Measurements from ENCODE around the gene COX19. TPM values are rescaled to one million over a fixed set of nuclear protein-coding genes. Genes with fewer than 3 reads are reported as not detected.

COX19 gene
- total and polyA plus RNA-seq, 7 donors: 5.1 to 12.7 (median 9.2) TPM

DNA sequence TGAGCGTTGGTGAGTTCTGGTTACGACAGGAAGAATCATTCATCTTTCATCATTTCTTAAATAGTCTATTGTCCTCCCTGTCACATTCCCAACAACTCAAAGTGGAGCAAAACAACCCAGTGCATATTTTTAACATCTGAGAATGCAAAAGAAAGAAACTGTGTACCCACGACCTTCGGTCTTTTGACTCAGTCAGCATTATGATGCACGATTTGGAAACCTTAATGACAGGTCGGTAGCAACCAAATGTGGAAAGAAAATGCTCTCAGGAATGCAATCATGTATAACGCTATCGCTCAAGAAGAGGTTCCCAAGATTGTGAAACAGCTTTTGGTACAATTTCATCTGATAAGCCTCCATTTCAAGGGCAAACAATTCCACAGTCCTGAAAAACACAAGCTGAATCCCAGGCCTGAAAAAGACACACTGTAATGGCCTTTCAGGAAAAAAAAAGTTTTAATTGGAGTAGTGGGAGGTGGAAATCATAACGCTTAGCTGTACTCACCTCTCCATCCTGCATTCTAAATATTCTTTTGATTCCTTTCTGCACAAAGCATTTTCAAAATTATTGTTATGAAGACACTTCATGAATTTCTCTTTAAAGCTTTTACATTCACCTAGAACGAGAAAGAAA is 2.6 kb downstream of the COX19 start:
- Histone ChIP-seq H3K9me3 (no peaks in the 10 kb centered on the region), H3K36me3 (peaks cover 17 to 52% (median 25%) of the 10 kb centered on the region in 4 donors), H3K4me1 (peaks cover 0 to 29% (median 28%) of the 10 kb centered on the region in 4 donors), H3K27me3 (no peaks in the 10 kb centered on the region), H3K27ac (no peak overlapping the region), H3K4me3 (no peak overlapping the region)
- no peak for DNase-seq
- intact Hi-C loops (cut with DNase I): no loop called here
- TF ChIP-seq, protein P1, sequence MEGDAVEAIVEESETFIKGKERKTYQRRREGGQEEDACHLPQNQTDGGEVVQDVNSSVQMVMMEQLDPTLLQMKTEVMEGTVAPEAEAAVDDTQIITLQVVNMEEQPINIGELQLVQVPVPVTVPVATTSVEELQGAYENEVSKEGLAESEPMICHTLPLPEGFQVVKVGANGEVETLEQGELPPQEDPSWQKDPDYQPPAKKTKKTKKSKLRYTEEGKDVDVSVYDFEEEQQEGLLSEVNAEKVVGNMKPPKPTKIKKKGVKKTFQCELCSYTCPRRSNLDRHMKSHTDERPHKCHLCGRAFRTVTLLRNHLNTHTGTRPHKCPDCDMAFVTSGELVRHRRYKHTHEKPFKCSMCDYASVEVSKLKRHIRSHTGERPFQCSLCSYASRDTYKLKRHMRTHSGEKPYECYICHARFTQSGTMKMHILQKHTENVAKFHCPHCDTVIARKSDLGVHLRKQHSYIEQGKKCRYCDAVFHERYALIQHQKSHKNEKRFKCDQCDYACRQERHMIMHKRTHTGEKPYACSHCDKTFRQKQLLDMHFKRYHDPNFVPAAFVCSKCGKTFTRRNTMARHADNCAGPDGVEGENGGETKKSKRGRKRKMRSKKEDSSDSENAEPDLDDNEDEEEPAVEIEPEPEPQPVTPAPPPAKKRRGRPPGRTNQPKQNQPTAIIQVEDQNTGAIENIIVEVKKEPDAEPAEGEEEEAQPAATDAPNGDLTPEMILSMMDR (IDR thresholded peaks at IDR 0.05): no peak
- TF ChIP-seq EP300 (IDR thresholded peaks at IDR 0.05): no peak
- whole genome bisulfite sequencing, 2 donors: 66 to 80% methylated on average over 10 of the region's 10 CpGs

DNA sequence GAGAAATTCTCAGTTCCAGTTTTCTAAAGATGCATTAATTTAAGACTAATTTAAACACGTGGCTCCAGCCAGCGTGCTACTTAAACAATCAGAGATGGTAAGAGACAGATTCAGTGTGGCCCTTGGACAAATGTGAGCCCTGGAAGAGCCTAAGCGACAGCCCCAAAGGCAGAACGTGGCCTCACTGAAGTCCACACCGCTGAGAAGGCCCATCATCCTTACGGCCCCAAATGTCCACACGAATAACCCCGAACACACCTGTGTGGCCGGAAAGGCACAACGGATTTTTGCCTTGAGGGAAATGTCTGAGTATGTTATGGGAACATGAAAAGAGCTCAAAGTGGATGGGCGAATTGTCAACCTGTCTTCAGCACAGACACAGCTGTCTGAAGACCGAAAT is 3.2 kb downstream of the COX19 start:
- no peaks in the 10 kb centered on the region for H3K9me3 ChIP-seq
- intact Hi-C loops (cut with DNase I): no loop called here
- H3K27me3 ChIP-seq: no peaks in the 10 kb centered on the region
- peaks cover 17 to 59% (median 30%) of the 10 kb centered on the region in 4 donors for H3K36me3 ChIP-seq
- H3K4me1 ChIP-seq: peaks cover 0 to 29% (median 28%) of the 10 kb centered on the region in 4 donors
- TF ChIP-seq POLR2AphosphoS5 (IDR thresholded peaks at IDR 0.05): no peak
- H3K27ac ChIP-seq: no peak overlapping the region
- DNase-seq: no peak
- H3K4me3 ChIP-seq: no peak overlapping the region
- 87 to 93% methylated on average over 12 of the region's 12 CpGs for WGBS, 2 donors

DNA sequence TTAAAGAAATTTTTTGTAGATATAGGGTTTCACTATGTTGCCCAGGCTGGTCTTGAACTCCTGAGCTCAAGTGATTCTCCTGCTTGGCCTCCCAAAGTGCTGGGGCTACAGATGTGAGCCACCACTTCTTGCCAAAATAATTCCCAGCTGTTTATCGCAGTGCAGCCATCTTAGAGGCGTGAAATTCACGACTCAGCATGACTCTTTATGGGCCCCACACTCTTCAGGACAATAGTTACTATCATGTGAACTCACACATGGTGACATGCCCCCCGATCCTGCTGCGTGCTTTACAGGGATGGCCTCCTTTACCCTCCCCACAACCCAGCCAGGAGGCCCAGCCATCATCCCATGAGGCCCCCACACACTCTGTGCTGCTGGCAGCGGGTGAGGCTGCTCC is 4.6 kb downstream of the COX19 start:
- no peaks in the 10 kb centered on the region for H3K9me3 ChIP-seq
- intact Hi-C loops (cut with DNase I): no loop called here
- no peak for TF ChIP-seq POLR2AphosphoS5 (IDR thresholded peaks at IDR 0.05)
- TF ChIP-seq EP300 (IDR thresholded peaks at IDR 0.05): no peak
- TF ChIP-seq, protein P1 (IDR thresholded peaks at IDR 0.05): no peak
- TF ChIP-seq POLR2A (IDR thresholded peaks at IDR 0.05): no peak
- H3K4me3 ChIP-seq: no peak overlapping the region
- H3K27me3 ChIP-seq: no peaks in the 10 kb centered on the region
- no peak for DNase-seq
- peaks cover 17 to 65% (median 31%) of the 10 kb centered on the region in 4 donors for H3K36me3 ChIP-seq
- WGBS, 2 donors: 87 to 92% methylated on average over 6 of the region's 6 CpGs
- no peak overlapping the region for H3K27ac ChIP-seq
- H3K4me1 ChIP-seq: peaks cover 0 to 35% (median 32%) of the 10 kb centered on the region in 4 donors

DNA sequence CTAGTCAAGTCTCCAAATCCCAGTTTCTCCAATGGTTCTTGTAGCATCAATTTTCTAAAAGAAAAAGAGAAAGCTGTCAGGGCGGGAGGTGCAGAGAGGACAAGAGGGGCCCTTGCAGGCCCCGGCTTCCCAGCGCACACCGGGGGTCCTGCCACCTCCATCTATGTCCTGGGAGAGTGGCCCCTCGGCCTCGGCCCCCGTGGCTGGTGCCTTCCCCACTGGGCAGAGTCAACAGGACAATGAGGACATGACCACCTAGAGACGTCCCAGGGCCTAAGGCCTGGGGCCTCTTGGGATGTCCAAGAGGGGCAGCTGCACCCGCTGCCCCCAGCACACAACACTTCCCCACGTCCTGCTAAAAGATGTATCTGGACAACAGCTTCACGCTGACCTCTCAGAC is 5.9 kb downstream of the COX19 start:
- 88 to 94% methylated on average over 11 of the region's 11 CpGs for WGBS, 2 donors
- Histone ChIP-seq H3K4me1 (peaks cover 0 to 40% (median 39%) of the 10 kb centered on the region in 4 donors), H3K27ac (no peak overlapping the region), H3K4me3 (no peak overlapping the region), H3K36me3 (peaks cover 17 to 65% (median 31%) of the 10 kb centered on the region in 4 donors), H3K27me3 (no peaks in the 10 kb centered on the region), H3K9me3 (no peaks in the 10 kb centered on the region)
- no peak for DNase-seq
- intact Hi-C loops (cut with DNase I): no loop called here
- no peak for TF ChIP-seq POLR2A (IDR thresholded peaks at IDR 0.05)
- no peak for TF ChIP-seq POLR2AphosphoS5 (IDR thresholded peaks at IDR 0.05)
- TF ChIP-seq, protein P1 (IDR thresholded peaks at IDR 0.05): no peak
- TF ChIP-seq EP300 (IDR thresholded peaks at IDR 0.05): no peak

DNA sequence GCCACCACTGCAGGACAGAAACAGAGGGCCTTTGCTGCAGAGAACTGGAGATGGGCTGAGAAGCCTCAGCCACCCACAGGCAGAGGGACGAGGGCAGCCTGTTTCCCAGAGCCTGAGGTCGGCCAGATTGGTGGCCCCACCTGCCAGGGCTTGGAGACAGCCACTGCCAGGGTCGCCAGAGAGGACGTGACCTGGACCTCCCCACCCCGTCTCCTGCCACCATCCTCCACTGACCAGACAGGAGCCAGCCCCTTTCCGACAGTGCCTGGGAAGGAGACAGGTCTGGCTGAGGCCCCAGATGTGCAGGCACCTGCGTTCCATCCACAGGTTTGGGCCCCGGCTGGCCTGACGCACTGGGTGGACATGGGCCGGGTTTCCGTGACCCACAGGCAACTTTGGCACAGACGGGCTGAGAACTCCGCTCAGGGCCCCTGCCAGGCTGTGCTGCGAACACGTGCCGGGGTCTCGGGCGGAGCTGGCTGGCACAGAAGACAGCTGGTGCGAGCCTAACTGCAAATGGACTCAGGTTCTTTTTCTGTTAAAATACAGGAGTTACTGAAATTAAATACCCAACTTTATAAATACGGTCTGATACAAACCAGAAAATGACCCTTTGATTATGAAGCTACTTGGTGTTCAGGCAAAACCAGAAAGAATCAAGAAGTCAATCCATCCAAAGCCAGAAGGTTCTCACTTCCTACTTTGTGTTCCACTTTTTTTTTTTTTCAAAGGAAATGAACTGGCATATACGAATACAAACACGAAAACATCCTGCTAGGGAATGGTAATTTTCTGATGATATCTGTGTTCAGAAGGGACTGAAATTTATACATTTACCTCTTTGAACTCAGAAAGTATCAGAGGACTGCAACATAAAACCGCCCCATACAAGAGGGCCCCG is 6.9 kb downstream of the COX19 start:
- no peaks in the 10 kb centered on the region for H3K27me3 ChIP-seq
- no peak overlapping the region for H3K27ac ChIP-seq
- DNase-seq: no peak
- intact Hi-C loops (cut with DNase I): no loop called here
- no peaks in the 10 kb centered on the region for H3K9me3 ChIP-seq
- 89 to 92% methylated on average over 24 of the region's 24 CpGs for WGBS, 2 donors
- H3K4me3 ChIP-seq: no peak overlapping the region
- TF ChIP-seq, protein P1 (IDR thresholded peaks at IDR 0.05): no peak
- TF ChIP-seq EP300 (IDR thresholded peaks at IDR 0.05): no peak
- TF ChIP-seq POLR2AphosphoS5 (IDR thresholded peaks at IDR 0.05): no peak
- TF ChIP-seq POLR2A (IDR thresholded peaks at IDR 0.05): no peak
- peaks cover 17 to 65% (median 31%) of the 10 kb centered on the region in 4 donors for H3K36me3 ChIP-seq
- peaks cover 0 to 40% (median 39%) of the 10 kb centered on the region in 4 donors for H3K4me1 ChIP-seq
